Cortex of kidney (tissue), 1 donor: ENCODE measurements around the gene LRCH3.

Experiments used
- DNase-seq: peaks from one replicate; lab custom pipeline; 2025; lab: John Stamatoyannopoulos, UW

LRCH3 gene

DNA sequence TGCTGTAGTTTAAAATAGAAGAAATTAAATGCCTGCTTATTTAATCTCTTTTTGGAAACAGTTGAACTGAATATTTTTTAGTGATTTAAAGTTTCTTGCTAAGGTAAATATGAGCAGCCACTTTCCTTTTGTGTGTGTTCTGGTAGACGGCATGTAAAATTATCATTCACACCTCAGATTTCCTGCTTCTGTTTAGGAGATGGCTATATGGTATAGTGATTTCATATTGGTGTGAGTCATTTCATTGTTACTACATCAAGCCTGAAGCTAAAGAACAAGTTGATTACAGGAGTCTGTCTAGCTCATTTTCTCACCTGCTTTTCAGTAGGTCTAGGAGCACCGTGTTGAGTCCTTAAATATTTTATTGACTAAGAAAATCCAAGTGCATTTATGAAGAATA lies 2.2 kb downstream of the LRCH3 start:
- no peak for DNase-seq

GRCh38 chr3:197794115-197794514 lies 3.1 kb downstream of the LRCH3 start:
- no peak for DNase-seq

- no peak for DNase-seq
These were observed 4.1 kb downstream of the LRCH3 start for GRCh38 chr3:197795200-197795599.

DNA sequence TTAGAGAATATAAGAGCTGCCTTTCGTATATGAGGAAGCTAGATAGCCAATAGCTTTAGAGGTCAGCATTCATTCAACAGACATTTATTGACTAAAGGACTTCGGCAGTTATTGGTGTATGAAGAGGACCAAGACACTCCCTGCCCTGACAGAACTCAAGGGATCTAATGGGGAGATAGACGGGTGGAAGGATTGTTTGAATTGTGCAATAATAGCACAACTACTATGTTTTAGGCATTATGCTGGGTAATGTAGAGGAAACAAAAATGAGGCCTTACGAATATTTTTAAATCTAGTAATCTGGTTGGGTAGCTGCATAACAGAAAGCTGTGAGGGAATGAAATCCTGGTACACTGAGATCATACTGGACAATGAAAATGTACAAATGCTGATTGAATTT lies 5.0 kb downstream of the LRCH3 start:
- DNase-seq = no peak

DNA sequence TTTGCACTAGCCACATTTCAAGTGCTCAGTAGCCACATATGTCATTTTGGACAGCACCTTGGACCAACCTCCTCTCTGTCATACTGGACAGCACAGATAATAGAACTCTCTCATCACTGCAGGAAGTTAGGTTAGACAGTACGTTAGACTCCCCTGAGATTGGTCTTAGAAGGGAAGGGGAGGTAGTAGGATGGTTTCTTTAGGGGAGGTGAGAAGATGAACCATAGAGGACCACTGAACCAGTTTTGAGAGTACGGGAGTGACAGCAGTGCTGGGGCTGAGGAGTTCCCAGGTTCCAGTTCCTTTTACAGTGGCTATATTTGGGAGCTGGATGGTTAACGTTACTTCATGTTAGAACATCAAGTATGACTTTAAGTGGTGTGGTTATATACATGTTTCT lies 7.8 kb downstream of the LRCH3 start:
- DNase-seq = no peak

- no peak for DNase-seq
These were observed 9.3 kb downstream of the LRCH3 start for GRCh38 chr3:197800379-197800778.

- no peak for DNase-seq
These were observed 11.1 kb downstream of the LRCH3 start for GRCh38 chr3:197801891-197802778.

GRCh38 chr3:197802779-197803459 lies 11.9 kb downstream of the LRCH3 start:
- DNase-seq = no peak

DNA sequence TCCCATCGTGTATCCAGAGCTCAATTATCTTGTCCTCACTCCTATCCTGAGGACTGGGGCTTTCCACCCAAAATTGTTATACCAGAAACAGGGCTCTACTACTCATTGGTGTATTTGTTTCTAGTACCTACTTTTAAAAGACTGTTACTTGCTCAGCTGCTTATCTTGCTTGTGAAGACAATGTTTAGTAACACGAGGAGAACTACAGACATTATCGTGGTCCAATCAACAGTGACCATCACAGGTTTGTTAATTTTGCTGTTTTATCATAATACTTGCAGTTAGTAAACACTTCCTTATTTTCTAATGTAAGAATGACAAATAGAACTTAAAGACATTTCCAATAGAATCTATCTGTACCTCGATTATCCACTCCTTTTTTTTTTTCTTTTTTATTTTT lies 13.5 kb downstream of the LRCH3 start:
- no peak for DNase-seq

- DNase-seq = no peak
These were observed 17.0 kb downstream of the LRCH3 start for GRCh38 chr3:197807969-197808587.

GRCh38 chr3:197809356-197810020 lies 18.4 kb downstream of the LRCH3 start:
- no peak for DNase-seq

DNA sequence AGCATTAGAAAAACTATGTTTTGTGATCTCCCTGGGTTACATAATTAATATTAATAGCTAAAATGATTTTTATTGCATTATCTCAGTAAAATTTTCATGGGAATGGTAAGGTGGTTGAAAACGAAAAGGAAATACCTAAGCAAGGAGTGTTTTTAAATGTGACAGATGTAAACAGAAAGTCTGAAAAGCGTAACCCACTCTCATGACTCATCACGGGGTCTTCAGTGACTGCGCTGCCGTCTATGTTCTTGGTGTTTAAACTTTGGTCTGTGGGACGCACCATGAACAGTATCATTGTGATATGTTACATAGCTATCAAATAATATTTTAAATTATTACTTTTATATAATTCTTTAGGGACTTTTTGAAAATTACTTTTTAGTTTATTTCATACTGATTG lies 19.8 kb downstream of the LRCH3 start:
- no peak for DNase-seq

DNA sequence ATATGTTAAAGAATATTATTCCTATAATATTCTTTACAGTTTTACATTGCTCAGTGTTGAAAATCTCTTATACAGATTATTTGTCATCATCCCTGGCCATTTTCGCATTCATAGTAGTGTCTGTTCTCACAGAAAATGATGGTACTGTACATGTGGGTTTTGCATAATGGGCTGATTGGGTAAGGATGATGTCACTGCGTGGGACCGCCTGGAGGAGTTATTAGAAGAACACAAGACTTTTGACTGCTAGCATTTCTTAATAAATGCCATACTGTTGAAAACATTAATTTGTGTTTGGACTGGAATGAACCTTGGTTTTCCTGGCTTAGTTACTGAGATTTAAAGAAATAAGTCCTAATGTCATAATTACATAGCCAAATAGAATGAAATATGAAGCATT lies 20.3 kb downstream of the LRCH3 start:
- DNase-seq = no peak

DNA sequence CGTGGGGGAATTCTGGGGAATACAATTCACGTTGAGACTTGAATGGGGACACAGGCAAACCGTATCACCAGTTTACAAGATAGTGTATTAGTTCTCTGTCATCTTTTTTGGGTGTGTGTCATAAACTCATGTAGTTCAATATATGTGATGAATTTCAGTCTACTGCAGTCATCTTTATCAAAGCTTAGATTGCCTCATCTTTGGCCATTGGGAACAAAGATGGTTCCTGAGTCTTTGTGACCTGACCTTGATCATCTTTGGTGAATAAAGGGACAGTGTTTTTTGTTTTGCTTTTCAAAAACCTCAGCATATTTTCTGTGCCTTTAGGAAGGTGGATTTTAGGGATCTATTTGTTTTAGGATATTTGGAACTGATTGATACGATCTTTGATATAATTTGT lies 23.3 kb downstream of the LRCH3 start:
- no peak for DNase-seq

DNA sequence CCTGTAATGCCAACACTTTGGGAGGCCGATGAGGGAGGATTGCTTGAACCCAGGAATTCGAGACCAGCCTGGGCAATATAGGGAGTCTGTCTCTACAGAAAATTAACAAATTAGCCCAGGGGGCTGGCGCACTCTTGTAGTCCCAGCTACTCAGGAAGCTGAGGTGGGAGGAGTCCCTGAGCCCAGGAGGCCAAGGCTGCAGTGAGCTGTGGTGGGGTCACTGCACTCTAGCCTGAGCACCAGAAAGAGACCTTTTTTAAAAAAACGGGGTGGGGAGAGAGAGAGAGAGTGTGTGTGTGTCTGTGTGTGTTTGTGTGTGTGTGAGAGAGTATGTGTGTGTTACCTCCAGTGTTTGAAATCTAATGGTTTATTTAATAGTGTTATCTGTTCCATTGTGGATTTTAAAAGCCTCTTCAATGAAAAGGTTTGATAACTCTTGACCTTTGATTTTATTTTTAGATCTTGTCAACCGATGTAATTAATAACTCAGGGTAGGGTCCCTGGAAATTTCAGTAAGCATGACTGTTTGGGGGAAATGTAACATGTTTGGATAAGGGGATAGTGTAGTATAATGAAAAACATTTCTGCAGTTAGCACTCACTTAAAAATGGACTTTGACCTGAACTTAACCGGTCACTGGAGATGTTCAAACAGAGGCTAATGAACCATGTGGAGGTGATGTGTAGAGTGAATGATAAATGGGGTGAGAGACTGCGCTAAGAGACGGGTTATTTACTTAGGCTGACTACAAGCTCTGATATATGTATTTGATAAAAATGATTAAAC lies 29.7 kb downstream of the LRCH3 start:
- no peak for DNase-seq

DNA sequence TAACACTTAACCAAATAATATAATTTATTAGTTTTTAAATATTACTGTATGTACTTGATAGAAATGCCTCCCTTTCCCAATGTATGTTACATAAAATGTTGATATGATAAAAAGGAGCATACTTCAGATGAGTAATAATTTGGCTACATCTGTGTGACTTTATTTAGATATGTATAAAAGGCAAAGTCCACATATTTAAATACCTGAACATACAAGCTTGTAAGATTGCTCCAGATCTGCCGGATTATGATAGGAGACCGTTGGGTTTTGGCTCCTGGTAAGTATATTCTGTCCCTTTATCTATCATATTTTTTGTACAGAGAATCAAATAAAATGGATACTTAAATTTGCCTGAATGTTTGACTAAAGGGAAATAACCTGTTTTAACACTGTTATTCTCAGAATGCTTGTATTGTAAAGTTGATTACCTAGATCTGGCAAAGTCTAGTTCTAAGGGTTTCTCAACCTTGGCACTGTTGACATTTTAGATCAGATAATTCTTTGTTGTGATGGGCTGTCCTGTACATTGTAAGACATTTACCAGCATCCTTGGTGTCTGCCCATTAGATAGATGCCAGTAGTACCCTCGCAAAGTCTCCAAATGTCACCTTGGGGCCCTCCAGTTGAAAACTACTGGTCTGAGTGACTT lies 38.5 kb downstream of the LRCH3 start:
- DNase-seq = no peak

DNA sequence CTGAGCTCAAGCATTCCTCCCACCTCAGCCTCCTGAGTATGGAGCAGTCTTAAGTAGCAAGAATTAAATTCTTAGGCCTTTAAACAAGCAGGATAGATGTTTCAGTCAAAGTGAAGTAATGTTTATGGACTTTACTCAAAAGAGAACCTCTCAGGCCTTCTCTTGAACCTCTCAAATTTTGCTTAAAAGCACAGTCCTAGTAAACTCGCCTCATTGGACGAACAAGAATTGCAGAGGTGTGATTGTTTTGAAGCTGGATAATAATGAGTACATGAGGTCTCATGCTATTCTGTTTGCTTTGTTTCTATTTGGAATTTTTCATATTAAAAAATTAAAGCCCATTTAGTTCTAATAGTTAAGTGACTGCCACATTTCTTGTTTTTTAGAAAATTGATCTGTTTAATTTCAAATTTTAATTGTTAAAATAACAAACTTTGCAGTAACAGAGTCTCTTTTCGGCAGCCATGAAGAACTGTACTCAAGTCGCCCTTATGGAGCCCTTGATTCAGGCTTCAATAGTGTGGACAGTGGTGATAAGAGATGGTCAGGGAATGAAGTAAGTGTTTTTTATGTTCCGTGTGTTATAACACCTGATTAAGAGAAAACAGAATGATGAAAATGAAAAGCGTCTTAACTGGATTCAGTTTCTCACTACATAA lies 39.4 kb downstream of the LRCH3 start:
- DNase-seq = no peak

GRCh38 chr3:197830967-197831313 lies 39.9 kb downstream of the LRCH3 start:
- no peak for DNase-seq

GRCh38 chr3:197833930-197834715 lies 43.1 kb downstream of the LRCH3 start:
- DNase-seq = no peak

DNA sequence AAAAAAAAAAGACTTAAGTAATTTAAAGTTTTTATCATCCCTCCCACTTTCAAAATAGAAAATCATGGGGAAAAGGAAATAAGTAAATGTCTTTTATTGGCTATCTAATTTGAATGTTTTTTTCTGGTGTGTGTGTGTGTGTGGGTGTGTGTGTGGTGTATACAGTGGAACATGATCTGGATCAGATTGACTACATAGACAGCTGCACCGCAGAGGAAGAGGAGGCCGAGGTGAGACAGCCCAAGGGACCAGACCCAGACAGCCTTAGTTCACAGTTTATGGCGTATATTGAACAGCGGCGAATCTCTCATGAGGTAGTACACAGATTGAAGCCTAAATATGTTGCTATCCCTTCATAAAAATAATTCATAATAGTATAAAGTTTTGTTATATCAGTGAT lies 44.5 kb downstream of the LRCH3 start:
- no peak for DNase-seq
